NCI-H526 treated with DMSO at 0.1 percent for 48 hours (cell line): ENCODE measurements around the gene TMEM82.
"Not testable (repeated sequence)": the region's sequence is repeated elsewhere in the genome, so short reads cannot be mapped to it uniquely, and the experiment has no call there.

ENCODE experiments used
- DNase-seq: peaks from one replicate; lab custom pipeline; 2025; lab: John Stamatoyannopoulos, UW

The TMEM82 gene

GRCh38 chr1:15742339-15742801 lies at the start of gene TMEM82:
Gene TMEM82 (plus strand): TSS chr1:15742499. CDS start chr1:15742560, 61 bp downstream.
- DNase-seq: no peak

- DNase-seq: no peak
Observed at GRCh38 chr1:15693371-15693770, 48.9 kb upstream of the TMEM82 start.

GRCh38 chr1:15696956-15697521 lies 45.3 kb upstream of the TMEM82 start:
- DNase-seq: no peak

GRCh38 chr1:15698201-15698600 lies 44.1 kb upstream of the TMEM82 start:
- no peak for DNase-seq

- not testable (repeated sequence) for DNase-seq
Observed at GRCh38 chr1:15699321-15699720, 43.0 kb upstream of the TMEM82 start.

- no peak for DNase-seq
Observed at GRCh38 chr1:15700508-15700907, 41.8 kb upstream of the TMEM82 start.

- DNase-seq: no peak
Observed at GRCh38 chr1:15701784-15702183, 40.5 kb upstream of the TMEM82 start.

- DNase-seq: no peak
Observed at GRCh38 chr1:15702722-15703550, 39.4 kb upstream of the TMEM82 start.

- no peak for DNase-seq
Observed at GRCh38 chr1:15703562-15703961, 38.7 kb upstream of the TMEM82 start.

- DNase-seq: no peak
Observed at GRCh38 chr1:15704526-15705183, 37.6 kb upstream of the TMEM82 start.

GRCh38 chr1:15705184-15705566 lies 37.1 kb upstream of the TMEM82 start:
- DNase-seq: no peak

- DNase-seq: no peak
Observed at GRCh38 chr1:15706751-15707150, 35.5 kb upstream of the TMEM82 start.

- DNase-seq: no peak
Observed at GRCh38 chr1:15707239-15707925, 34.9 kb upstream of the TMEM82 start.

GRCh38 chr1:15708486-15709137 lies 33.7 kb upstream of the TMEM82 start:
- DNase-seq: no peak

- no peak for DNase-seq
Observed at GRCh38 chr1:15709226-15709625, 33.1 kb upstream of the TMEM82 start.

GRCh38 chr1:15712168-15712567 lies 30.1 kb upstream of the TMEM82 start:
- DNase-seq: no peak

- DNase-seq: no peak
Observed at GRCh38 chr1:15714406-15715136, 27.7 kb upstream of the TMEM82 start.

- no peak for DNase-seq
Observed at GRCh38 chr1:15717418-15718125, 24.7 kb upstream of the TMEM82 start.

- no peak for DNase-seq
Observed at GRCh38 chr1:15718199-15718601, 24.1 kb upstream of the TMEM82 start.

- DNase-seq: no peak
Observed at GRCh38 chr1:15719381-15720120, 22.7 kb upstream of the TMEM82 start.
